Tibial nerve (tissue), 4 donors: ENCODE results near the gene NME1. TPM values are rescaled to one million over a fixed set of nuclear protein-coding genes. Genes with fewer than 3 reads are reported as not detected.

Experiments
- DNase-seq, 2 donors: peaks; one replicate each; pipeline ENCODE4 v3.0.0-alpha.2; 2019; ENCODE audit warnings: low spot score in 2 of 2
- H3K27ac ChIP-seq, 4 donors: fragments of 200-600 bp; sonication (generic) in 3 of 4; one replicate each; pipeline ENCODE4 v1.5.1; 2017 to 2019; ENCODE audit warnings: mild to moderate bottlenecking in 1 of 4
- H3K27me3 ChIP-seq, 2 donors: fragments of 200-600 bp; sonication (generic) in 1 of 2; one replicate each; pipeline versions ENCODE4 v1.5.1 to v1.6.0; 2017 to 2019
- H3K36me3 ChIP-seq, 3 donors: fragments of 200-600 bp; sonication (generic); one replicate each; pipeline ENCODE4 v1.5.1; 2018 to 2019
- H3K4me1 ChIP-seq, 4 donors: fragments of 200-600 bp; sonication (generic) in 3 of 4; one replicate each; pipeline ENCODE4 v1.5.1; 2017 to 2019
- H3K4me3 ChIP-seq, 4 donors: fragments of 200-600 bp; sonication (generic) in 3 of 4; one replicate each; pipeline ENCODE4 v1.5.1; 2017 to 2019; ENCODE audit warnings: mild to moderate bottlenecking in 1 of 4, moderate library complexity in 1 of 4
- H3K9me3 ChIP-seq, 4 donors: fragments of 200-600 bp; sonication (generic) in 3 of 4; one replicate each; pipeline ENCODE4 v1.5.1; 2017 to 2019
- EP300 ChIP-seq, 2 donors: sonication (generic); formaldehyde crosslinking; IDR thresholded peaks; one replicate each; pipeline ENCODE4 v1.6.1; 2017; ENCODE audit warnings: antibody characterized with exemption in 2 of 2, mild to moderate bottlenecking in 1 of 2
- POLR2A ChIP-seq, 2 donors: fragments of 450-650 bp; IDR thresholded peaks; one replicate each; pipeline ENCODE4 v1.6.1; 2017; ENCODE audit warnings: antibody characterized with exemption in 2 of 2, mild to moderate bottlenecking in 2 of 2, moderate library complexity in 2 of 2
- WGBS, 2 donors: methylation state at CpG; one replicate each; pipeline ENCODE4 v1.1.5; 2018; 5-methylcytosine and 5-hydroxymethylcytosine counted together
- total RNA-seq, 4 donors: library from RNA; depleted of rRNA; stranded (reverse); fragments of >200 nt; gene quantifications; one replicate each; pipeline ENCODE4 v1.1.0, GENCODE V29; 2016
- TF ChIP-seq, protein P1 (sequence below), 5 experiments: fragments of 200-600 bp in 3 of 5; fragments of 450-650 bp in 2 of 5; sonication (generic) in 3 of 5; IDR thresholded peaks; one replicate each; pipeline ENCODE4 v1.5.1; 2016 to 2019; ENCODE audit warnings: antibody characterized with exemption in 5 of 5, mild to moderate bottlenecking in 3 of 5, moderate library complexity in 2 of 5

NME1 gene
- total RNA-seq, 4 donors from 2014 or later = 12.7 to 105 (median 38.7) TPM

GRCh38 chr17:51189628-51190027 is 36.3 kb downstream of the NME1 start:
- H3K4me3 ChIP-seq = no peak overlapping the region
- peak overlapping the region in 1 of 4 donors; percentile 2 for H3K27ac ChIP-seq
- H3K9me3 ChIP-seq = no peaks in the 10 kb centered on the region
- DNase-seq = no peak
- no peak for TF ChIP-seq EP300 (IDR thresholded peaks at IDR 0.05)
- TF ChIP-seq, protein P1, sequence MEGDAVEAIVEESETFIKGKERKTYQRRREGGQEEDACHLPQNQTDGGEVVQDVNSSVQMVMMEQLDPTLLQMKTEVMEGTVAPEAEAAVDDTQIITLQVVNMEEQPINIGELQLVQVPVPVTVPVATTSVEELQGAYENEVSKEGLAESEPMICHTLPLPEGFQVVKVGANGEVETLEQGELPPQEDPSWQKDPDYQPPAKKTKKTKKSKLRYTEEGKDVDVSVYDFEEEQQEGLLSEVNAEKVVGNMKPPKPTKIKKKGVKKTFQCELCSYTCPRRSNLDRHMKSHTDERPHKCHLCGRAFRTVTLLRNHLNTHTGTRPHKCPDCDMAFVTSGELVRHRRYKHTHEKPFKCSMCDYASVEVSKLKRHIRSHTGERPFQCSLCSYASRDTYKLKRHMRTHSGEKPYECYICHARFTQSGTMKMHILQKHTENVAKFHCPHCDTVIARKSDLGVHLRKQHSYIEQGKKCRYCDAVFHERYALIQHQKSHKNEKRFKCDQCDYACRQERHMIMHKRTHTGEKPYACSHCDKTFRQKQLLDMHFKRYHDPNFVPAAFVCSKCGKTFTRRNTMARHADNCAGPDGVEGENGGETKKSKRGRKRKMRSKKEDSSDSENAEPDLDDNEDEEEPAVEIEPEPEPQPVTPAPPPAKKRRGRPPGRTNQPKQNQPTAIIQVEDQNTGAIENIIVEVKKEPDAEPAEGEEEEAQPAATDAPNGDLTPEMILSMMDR (IDR thresholded peaks at IDR 0.05) = no peak
- H3K36me3 ChIP-seq = peaks cover 4 to 84% (median 19%) of the 10 kb centered on the region in 3 donors
- WGBS, 2 donors = 67 to 70% methylated on average over 1 of the region's 1 CpG
- no peaks in the 10 kb centered on the region for H3K27me3 ChIP-seq
- H3K4me1 ChIP-seq = peaks cover 0 to 7% (median 0%) of the 10 kb centered on the region in 4 donors

- no peaks in the 10 kb centered on the region for H3K9me3 ChIP-seq
- 78 to 88% methylated on average over 2 of the region's 2 CpGs for WGBS, 2 donors
- H3K27me3 ChIP-seq = no peaks in the 10 kb centered on the region
- TF ChIP-seq EP300 (IDR thresholded peaks at IDR 0.05) (no peak), POLR2A (IDR thresholded peaks at IDR 0.05) (no peak)
- TF ChIP-seq, protein P1 (IDR thresholded peaks at IDR 0.05) = no peak
- H3K4me1 ChIP-seq = peaks cover 0 to 7% (median 0%) of the 10 kb centered on the region in 4 donors
- H3K36me3 ChIP-seq = peaks cover 4 to 87% (median 13%) of the 10 kb centered on the region in 3 donors
- no peak overlapping the region for H3K27ac ChIP-seq
- no peak for DNase-seq
- H3K4me3 ChIP-seq = no peak overlapping the region
These were observed 38.5 kb downstream of the NME1 start for GRCh38 chr17:51191895-51192294.

DNA sequence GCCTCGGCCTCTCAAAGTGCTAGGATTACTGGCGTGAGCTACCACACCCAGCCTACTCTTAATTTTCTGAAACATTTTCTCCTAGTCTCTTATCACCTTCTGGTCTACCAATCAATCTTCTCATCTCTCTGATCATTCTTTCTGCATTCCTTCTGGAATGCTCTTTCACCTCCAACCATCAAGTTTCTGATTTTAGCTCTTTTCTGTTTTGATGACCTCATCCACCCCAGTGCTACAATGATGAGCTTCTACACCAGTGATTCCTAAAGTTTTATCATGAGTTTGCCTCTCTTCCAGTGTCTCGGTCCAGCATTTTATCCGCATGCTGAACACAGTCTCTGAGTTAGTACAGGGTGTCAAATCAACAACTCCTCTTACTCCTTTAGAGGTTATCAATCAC is 44.4 kb downstream of the NME1 start:
- no peak for TF ChIP-seq POLR2A (IDR thresholded peaks at IDR 0.05)
- TF ChIP-seq, protein P1 (IDR thresholded peaks at IDR 0.05) = no peak
- no peak for TF ChIP-seq EP300 (IDR thresholded peaks at IDR 0.05)
- Histone ChIP-seq H3K9me3 (no peaks in the 10 kb centered on the region), H3K27ac (no peak overlapping the region), H3K4me3 (no peak overlapping the region), H3K36me3 (peaks cover 0 to 96% (median 18%) of the 10 kb centered on the region in 3 donors), H3K4me1 (no peaks in the 10 kb centered on the region), H3K27me3 (no peaks in the 10 kb centered on the region)
- 73 to 94% methylated on average over 4 of the region's 4 CpGs for WGBS, 2 donors
- no peak for DNase-seq

- H3K9me3 ChIP-seq = no peaks in the 10 kb centered on the region
- no peak overlapping the region for H3K4me3 ChIP-seq
- peaks cover 0 to 96% (median 22%) of the 10 kb centered on the region in 3 donors for H3K36me3 ChIP-seq
- DNase-seq = no peak
- no peak overlapping the region for H3K27ac ChIP-seq
- TF ChIP-seq EP300 (IDR thresholded peaks at IDR 0.05) (no peak), POLR2A (IDR thresholded peaks at IDR 0.05) (no peak)
- TF ChIP-seq, protein P1 (IDR thresholded peaks at IDR 0.05) = no peak
- H3K27me3 ChIP-seq = no peaks in the 10 kb centered on the region
- 94 to 96% methylated on average over 6 of the region's 6 CpGs for WGBS, 2 donors
- H3K4me1 ChIP-seq = no peaks in the 10 kb centered on the region
These were observed 46.9 kb downstream of the NME1 start for GRCh38 chr17:51200295-51200694.

- Histone ChIP-seq H3K36me3 (peaks cover 0 to 96% (median 27%) of the 10 kb centered on the region in 3 donors), H3K27ac (no peak overlapping the region), H3K9me3 (no peaks in the 10 kb centered on the region), H3K4me1 (no peaks in the 10 kb centered on the region), H3K4me3 (no peak overlapping the region), H3K27me3 (no peaks in the 10 kb centered on the region)
- TF ChIP-seq POLR2A (IDR thresholded peaks at IDR 0.05) = no peak
- 91 to 94% methylated on average over 2 of the region's 2 CpGs for WGBS, 2 donors
- no peak for DNase-seq
These were observed 47.5 kb downstream of the NME1 start for GRCh38 chr17:51200846-51201245.

DNA sequence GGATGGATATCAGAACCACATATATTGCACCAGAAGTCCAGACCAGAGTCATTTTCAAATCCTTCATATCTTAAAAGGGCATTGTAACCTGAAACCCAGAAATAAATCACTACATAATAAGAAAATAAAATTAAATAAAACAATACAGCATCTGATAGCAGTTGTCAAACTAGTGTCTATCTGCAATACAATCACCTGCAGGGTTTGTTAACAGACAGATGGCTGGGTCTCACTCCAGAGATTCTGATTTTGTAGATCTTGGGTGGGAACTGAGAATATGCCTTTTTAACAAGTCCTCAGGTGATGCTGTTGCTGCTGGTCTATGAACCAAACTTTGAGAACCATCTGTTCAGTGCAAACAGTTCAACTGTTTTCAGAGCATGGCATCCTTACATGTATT is 50.5 kb downstream of the NME1 start:
- Histone ChIP-seq H3K36me3 (peaks cover 0 to 92% (median 34%) of the 10 kb centered on the region in 3 donors), H3K27ac (no peak overlapping the region), H3K27me3 (no peaks in the 10 kb centered on the region), H3K4me1 (no peaks in the 10 kb centered on the region), H3K4me3 (no peak overlapping the region), H3K9me3 (no peaks in the 10 kb centered on the region)
- TF ChIP-seq EP300 (IDR thresholded peaks at IDR 0.05) = no peak
- TF ChIP-seq, protein P1 (IDR thresholded peaks at IDR 0.05) = no peak
- no peak for TF ChIP-seq POLR2A (IDR thresholded peaks at IDR 0.05)
- DNase-seq = no peak
